IgD-negative memory B cell (primary cell): Measurements from ENCODE around the gene MICAL3. TPM values are rescaled to one million over a fixed set of nuclear protein-coding genes. Genes with fewer than 3 reads are reported as not detected.
A peak's percentile ranks its signal among the peaks of the same experiment; 100 is the strongest.

Experiments used
- H3K27ac Mint-ChIP-seq, 3 donors: one replicate each; pipeline ENCODE4 v1.8.0; 2020 to 2022; ENCODE audit warnings: mild to moderate bottlenecking in 3 of 3, mixed read lengths in 3 of 3, moderate library complexity in 1 of 3
- H3K27me3 Mint-ChIP-seq: one replicate; pipeline ENCODE4 v1.8.0; 2021; ENCODE audit warnings: mixed read lengths
- H3K36me3 Mint-ChIP-seq: one replicate; pipeline ENCODE4 v1.8.0; 2020; ENCODE audit warnings: mild to moderate bottlenecking, mixed read lengths
- H3K4me1 Mint-ChIP-seq, 3 donors: one replicate each; pipeline ENCODE4 v1.8.0; 2020 to 2022; ENCODE audit warnings: mixed read lengths in 3 of 3, mild to moderate bottlenecking in 1 of 3
- H3K4me3 Mint-ChIP-seq, 4 donors: one replicate each; pipeline ENCODE4 v1.8.0; 2020 to 2022; ENCODE audit warnings: mild to moderate bottlenecking in 4 of 4, mixed read lengths in 4 of 4, moderate library complexity in 3 of 4
- H3K9me3 Mint-ChIP-seq, 3 donors: one replicate each; pipeline ENCODE4 v1.8.0; 2020 to 2021; ENCODE audit warnings: mixed read lengths in 3 of 3, mild to moderate bottlenecking in 1 of 3
- polyA plus RNA-seq: library from polyadenylated mRNA; unstranded; fragments of 300-500 nt; fragmentation: Illumina TruSeq; gene quantifications from one replicate; pipeline ENCODE4 v1.2.3, GENCODE V29; 2021

MICAL3 gene
- polyA plus RNA-seq, 1 donor from 2014 or later: 12.0 TPM

GRCh38 chr22:17832665-17833064, 191.7 kb downstream of the MICAL3 start:
- Mint-ChIP-seq H3K4me3 (no peak overlapping the region), H3K27ac (no peak overlapping the region), H3K36me3 (no peaks in the 10 kb centered on the region), H3K9me3 (no peaks in the 10 kb centered on the region), H3K4me1 (peaks cover 5 to 8% (median 6%) of the 10 kb centered on the region in 3 donors), H3K27me3 (no peaks in the 10 kb centered on the region)

GRCh38 chr22:17831501-17832251, 192.7 kb downstream of the MICAL3 start:
- Mint-ChIP-seq H3K27me3 (no peaks in the 10 kb centered on the region), H3K36me3 (peaks cover 1% of the 10 kb centered on the region), H3K9me3 (no peaks in the 10 kb centered on the region), H3K27ac (peak overlapping the region in 2 of 3 donors; percentile 11 to 69), H3K4me1 (peaks cover 5 to 8% (median 6%) of the 10 kb centered on the region in 3 donors), H3K4me3 (no peak overlapping the region)

DNA sequence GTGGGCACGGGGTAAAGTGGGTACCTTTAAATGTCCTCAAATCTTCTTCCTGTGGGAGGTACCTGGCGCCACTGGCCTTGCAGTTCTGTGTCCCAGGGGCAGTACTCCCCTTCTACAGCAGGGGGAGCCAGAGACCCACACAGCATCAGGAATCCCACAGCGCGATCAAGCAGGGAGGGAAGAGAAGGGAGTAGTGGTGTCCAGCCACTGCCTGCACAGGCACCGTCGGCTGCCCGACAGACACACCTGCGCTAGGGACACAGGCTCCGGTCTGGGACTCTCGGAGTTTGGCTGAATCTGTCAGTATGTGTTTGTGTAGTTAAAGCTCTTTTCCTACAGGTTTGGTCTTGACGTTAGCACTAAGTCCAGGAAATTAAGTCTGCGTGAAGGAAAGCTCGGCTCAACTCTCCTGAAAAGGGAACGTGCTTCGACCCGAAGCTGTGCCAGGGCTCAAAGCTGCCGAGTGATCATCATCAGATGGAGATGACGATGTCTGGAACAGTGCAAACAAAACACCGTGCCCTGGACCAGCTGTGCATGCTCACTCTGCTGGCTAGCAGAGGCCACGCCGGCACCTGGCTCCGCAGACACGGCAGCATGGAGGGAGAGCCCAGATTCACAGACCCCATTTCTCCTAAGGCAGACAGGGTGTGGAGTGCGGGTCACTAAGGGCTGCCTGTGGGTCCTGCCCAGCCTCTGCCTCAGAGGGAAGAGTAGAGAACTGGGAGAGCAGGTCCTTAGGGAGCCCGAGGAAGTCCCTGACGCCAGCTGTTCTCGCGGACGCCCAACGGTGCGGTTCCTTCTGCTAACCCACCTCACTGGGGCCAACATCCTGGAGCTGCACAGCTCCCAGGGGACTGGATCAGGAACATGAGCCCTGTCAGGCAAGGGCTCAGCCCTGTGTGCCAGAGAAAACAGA, 194.1 kb downstream of the MICAL3 start:
- Mint-ChIP-seq H3K27ac (peak overlapping the region in 2 of 3 donors; percentile 45 to 80), H3K36me3 (peaks cover 1% of the 10 kb centered on the region), H3K4me1 (peaks cover 5 to 8% (median 6%) of the 10 kb centered on the region in 3 donors), H3K27me3 (no peaks in the 10 kb centered on the region), H3K9me3 (no peaks in the 10 kb centered on the region), H3K4me3 (no peak overlapping the region)

DNA sequence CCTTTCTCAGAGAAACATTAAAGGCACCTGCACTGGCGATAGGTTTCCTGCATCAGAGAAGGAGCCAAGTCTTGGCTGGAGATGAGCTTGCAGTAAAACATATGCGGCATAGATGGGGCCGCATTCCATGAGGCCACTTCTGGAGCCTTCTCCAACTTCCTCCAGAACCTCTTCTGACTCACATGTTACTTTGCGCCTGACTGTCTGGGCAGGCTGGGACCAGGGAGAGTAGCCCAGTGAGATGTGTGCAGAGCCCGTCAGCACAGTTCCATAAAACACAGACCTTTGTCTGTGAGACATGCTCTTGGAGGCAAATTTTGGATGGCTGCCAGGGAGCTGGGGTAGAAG, 194.7 kb downstream of the MICAL3 start:
- Mint-ChIP-seq H3K36me3 (peaks cover 1% of the 10 kb centered on the region), H3K4me3 (no peak overlapping the region), H3K4me1 (peaks cover 5 to 8% (median 6%) of the 10 kb centered on the region in 3 donors), H3K27ac (peak overlapping the region in 2 of 3 donors; percentile 45 to 80), H3K9me3 (no peaks in the 10 kb centered on the region), H3K27me3 (no peaks in the 10 kb centered on the region)

GRCh38 chr22:17828502-17829080, 195.8 kb downstream of the MICAL3 start:
- Mint-ChIP-seq H3K36me3 (peaks cover 1% of the 10 kb centered on the region), H3K4me3 (no peak overlapping the region), H3K27me3 (no peaks in the 10 kb centered on the region), H3K4me1 (peaks cover 5 to 8% (median 6%) of the 10 kb centered on the region in 3 donors), H3K27ac (peak overlapping the region in 2 of 3 donors; percentile 23 to 42), H3K9me3 (no peaks in the 10 kb centered on the region)

GRCh38 chr22:17827466-17827865, 196.9 kb downstream of the MICAL3 start:
- Mint-ChIP-seq H3K27me3 (no peaks in the 10 kb centered on the region), H3K4me1 (peaks cover 5 to 8% (median 6%) of the 10 kb centered on the region in 3 donors), H3K4me3 (no peak overlapping the region), H3K36me3 (peaks cover 1% of the 10 kb centered on the region), H3K9me3 (no peaks in the 10 kb centered on the region), H3K27ac (no peak overlapping the region)

- Mint-ChIP-seq H3K9me3 (no peaks in the 10 kb centered on the region), H3K27ac (no peak overlapping the region), H3K36me3 (peaks cover 3% of the 10 kb centered on the region), H3K4me3 (no peak overlapping the region), H3K4me1 (peaks cover under 1 to 7% (median 6%) of the 10 kb centered on the region in 3 donors), H3K27me3 (no peaks in the 10 kb centered on the region)
Measured at GRCh38 chr22:17825876-17826550, 198.3 kb downstream of the MICAL3 start.

DNA sequence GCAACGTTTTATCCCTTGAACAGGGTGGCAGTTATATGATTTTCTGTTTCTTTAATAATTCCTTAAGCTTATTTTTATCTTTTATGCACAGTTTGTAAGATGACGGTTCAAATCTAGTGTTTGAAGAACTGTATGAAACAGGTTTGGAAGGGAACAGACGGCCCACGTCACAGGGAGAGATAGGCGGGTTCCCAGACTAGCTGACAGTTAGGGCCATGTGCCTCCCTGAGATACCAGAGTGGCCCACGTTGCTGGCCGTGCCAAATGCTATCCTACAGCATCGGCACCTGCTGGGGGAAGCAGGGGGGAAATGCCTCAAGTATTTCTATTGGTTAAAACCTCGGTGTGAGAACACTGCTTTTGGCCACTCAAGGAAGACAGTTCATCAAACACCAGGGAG, 199.9 kb downstream of the MICAL3 start:
- Mint-ChIP-seq H3K4me3 (no peak overlapping the region), H3K4me1 (no peaks in the 10 kb centered on the region), H3K9me3 (no peaks in the 10 kb centered on the region), H3K36me3 (peaks cover 3% of the 10 kb centered on the region), H3K27me3 (no peaks in the 10 kb centered on the region), H3K27ac (peak overlapping the region in 1 of 3 donors; percentile 33)

DNA sequence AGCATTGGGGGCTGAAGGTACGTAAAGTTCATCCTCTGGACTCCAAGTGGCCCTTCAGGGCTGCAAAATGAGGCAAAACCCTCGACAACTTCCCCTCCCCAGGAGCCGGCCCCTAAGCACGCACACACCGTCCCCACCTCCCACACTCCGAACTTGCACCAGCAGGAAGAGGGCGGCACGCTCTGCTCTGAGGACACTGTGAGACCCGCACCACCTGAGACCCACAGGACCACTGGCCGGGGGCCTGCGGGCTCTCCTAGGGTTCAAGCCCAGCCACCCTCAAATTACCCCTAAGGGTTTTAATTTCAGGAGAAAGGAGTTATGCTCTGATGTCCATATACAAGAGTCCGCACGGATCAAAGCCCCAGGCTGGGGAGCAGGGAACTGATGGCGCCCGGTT, 200.4 kb downstream of the MICAL3 start:
- no peaks in the 10 kb centered on the region for H3K4me1 Mint-ChIP-seq

DNA sequence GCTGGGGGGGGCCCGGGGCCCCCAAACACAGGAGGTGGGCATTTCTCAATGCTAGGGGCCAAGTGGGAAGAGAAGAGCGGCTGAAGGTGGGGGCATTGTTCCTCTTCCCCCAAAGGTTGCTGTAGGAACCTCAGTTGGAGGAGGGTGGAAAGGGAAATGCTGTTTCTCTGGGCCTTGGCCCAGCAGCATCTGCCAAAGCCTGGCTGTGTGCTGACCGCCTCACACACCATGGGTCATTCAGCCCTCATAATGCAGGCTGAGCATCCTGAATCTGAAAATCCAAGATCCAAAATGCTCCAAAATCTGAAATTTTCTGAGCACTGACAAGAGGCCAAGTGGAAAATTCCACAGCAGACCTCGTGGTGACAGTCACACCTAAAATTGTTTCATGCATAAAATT, 201.1 kb downstream of the MICAL3 start:
- no peaks in the 10 kb centered on the region for H3K27me3 Mint-ChIP-seq
- no peak overlapping the region for H3K4me3 Mint-ChIP-seq
- no peaks in the 10 kb centered on the region for H3K9me3 Mint-ChIP-seq
- H3K27ac Mint-ChIP-seq: no peak overlapping the region
- no peaks in the 10 kb centered on the region for H3K4me1 Mint-ChIP-seq
- peaks cover 3% of the 10 kb centered on the region for H3K36me3 Mint-ChIP-seq

More for the DNA sequence above, 200.4 kb downstream of the MICAL3 start:
- H3K27ac Mint-ChIP-seq: no peak overlapping the region
- H3K27me3 Mint-ChIP-seq: no peaks in the 10 kb centered on the region
- no peak overlapping the region for H3K4me3 Mint-ChIP-seq
- H3K36me3 Mint-ChIP-seq: peaks cover 3% of the 10 kb centered on the region
- no peaks in the 10 kb centered on the region for H3K9me3 Mint-ChIP-seq

DNA sequence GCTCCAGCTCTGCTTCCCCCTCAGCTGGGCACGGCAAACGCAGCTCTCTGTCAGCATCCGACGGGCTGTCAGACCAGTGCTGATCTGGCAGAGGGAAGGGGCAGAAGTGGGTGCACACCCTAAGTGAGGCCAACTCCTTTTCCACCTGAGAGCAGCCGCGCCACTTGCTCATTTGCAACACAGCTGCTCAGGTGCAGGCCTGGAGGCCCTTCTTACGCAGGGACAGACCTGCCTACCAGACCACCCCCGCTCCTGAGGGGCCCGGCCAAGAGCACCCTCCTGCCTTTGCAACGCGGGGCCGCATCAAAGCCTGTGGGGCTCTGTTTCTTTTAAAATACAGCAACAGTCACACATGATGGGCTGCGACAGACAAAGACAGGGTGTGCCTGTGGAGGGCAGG, 202.3 kb downstream of the MICAL3 start:
- peaks cover 1% of the 10 kb centered on the region for H3K36me3 Mint-ChIP-seq
- no peak overlapping the region for H3K27ac Mint-ChIP-seq
- H3K4me1 Mint-ChIP-seq: no peaks in the 10 kb centered on the region
- no peaks in the 10 kb centered on the region for H3K9me3 Mint-ChIP-seq
- H3K4me3 Mint-ChIP-seq: no peak overlapping the region
- no peaks in the 10 kb centered on the region for H3K27me3 Mint-ChIP-seq

GRCh38 chr22:17820879-17821439, 203.4 kb downstream of the MICAL3 start:
- Mint-ChIP-seq H3K9me3 (no peaks in the 10 kb centered on the region), H3K4me3 (no peak overlapping the region)

GRCh38 chr22:17818649-17819048, 205.7 kb downstream of the MICAL3 start:
- Mint-ChIP-seq H3K4me1 (no peaks in the 10 kb centered on the region), H3K27ac (no peak overlapping the region), H3K27me3 (no peaks in the 10 kb centered on the region), H3K4me3 (no peak overlapping the region), H3K36me3 (peaks cover 1% of the 10 kb centered on the region), H3K9me3 (no peaks in the 10 kb centered on the region)

More at GRCh38 chr22:17820879-17821439, 203.4 kb downstream of the MICAL3 start:
- no peak overlapping the region for H3K27ac Mint-ChIP-seq
- no peaks in the 10 kb centered on the region for H3K27me3 Mint-ChIP-seq
- no peaks in the 10 kb centered on the region for H3K4me1 Mint-ChIP-seq
- peaks cover 1% of the 10 kb centered on the region for H3K36me3 Mint-ChIP-seq

- H3K36me3 Mint-ChIP-seq: peaks cover 1% of the 10 kb centered on the region
- no peak overlapping the region for H3K27ac Mint-ChIP-seq
- H3K4me3 Mint-ChIP-seq: no peak overlapping the region
- H3K9me3 Mint-ChIP-seq: no peaks in the 10 kb centered on the region
- no peaks in the 10 kb centered on the region for H3K4me1 Mint-ChIP-seq
- H3K27me3 Mint-ChIP-seq: no peaks in the 10 kb centered on the region
Measured at GRCh38 chr22:17818180-17818579, 206.2 kb downstream of the MICAL3 start.
